GM21717 (cell line): ENCODE data around the gene CHTF18.
"Not testable (repeated sequence)": the region's sequence is repeated elsewhere in the genome, so short reads cannot be mapped to it uniquely, and the experiment has no call there.

Experiments used
- ATAC-seq: cut with Tn5 transposase; IDR thresholded peaks from one replicate; pipeline ENCODE4 v1.9.1; 2021; ENCODE audit warnings: mild to moderate bottlenecking, moderate library complexity; ENCODE audit not compliant: unreplicated experiment

The CHTF18 gene

DNA sequence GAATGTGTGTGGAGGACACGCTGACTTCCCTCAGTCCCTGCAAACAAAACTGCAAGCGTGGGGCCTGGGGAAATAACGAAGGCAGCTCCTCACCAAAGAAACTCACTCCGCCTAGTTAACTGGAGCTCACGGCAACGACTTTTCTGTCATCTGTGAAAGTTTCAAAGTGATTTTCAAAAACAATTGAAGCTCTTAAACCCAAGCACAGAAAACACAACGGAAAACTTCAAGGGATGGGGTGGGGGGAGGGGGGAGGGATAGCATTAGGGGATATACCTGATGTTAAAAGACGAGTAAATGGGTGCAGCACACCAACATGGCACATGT lies 15.3 kb downstream of the CHTF18 start:
- no peak for ATAC-seq

DNA sequence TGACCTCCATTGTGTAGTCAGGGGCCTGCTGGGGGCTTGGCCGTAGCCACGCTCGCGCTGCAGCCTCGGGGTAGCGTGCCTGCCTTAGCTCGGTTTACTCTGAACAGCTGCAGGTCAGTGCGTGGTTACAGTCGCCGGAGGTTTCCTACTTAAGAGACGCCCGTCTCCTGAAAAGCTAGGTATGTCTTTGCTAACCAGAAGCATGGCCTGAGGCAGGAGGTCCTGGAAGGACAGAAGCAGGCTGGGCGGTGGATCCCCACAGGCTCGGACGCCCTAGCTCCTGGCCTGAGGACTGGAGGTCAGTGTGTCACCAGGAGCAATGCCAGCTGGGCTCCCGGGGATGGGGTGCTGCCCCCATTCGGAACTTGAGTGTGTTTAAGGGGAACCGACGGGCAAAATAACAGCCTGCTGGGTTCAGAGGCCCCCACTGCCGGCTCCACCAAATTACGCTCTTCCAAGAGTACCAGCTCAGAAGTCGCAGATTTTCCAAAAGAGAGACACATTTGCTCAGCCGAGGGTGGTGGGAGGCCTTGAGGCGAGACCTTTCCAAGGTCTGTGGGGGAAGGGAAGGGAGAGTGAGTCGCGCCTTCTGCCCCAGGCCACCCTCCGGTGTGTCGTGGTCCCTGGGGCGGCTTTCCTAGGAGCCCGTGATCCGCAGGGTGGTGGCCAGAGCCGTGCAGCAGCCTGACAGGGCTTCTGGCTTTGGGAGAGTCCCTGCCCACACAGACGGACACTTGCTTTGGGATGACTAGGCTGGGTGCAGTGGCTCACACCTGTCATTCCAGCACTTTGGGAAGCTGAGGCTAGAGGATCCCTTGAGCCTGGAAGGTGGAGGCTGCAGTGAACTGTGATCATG lies 16.0 kb downstream of the CHTF18 start:
- no peak for ATAC-seq

DNA sequence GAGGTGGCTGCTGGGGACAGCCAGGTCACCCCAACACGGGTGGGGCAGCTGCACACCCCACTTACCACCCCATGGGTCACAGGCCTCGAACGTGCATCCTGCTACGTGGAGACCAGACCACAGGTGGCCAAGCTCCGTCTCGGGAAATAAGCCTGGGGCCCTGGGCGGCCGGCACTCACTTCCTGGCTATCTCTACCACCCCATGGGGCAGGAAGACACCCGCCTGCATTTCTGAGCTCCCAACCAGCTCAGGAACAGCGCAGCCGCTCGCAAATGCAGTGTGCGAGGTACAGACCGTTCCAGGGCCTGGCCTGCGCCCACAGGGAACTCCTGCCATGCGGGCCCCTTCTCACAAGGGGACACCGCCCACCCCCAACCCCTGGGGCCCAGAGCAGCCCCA lies 17.1 kb downstream of the CHTF18 start:
- ATAC-seq, result no peak

DNA sequence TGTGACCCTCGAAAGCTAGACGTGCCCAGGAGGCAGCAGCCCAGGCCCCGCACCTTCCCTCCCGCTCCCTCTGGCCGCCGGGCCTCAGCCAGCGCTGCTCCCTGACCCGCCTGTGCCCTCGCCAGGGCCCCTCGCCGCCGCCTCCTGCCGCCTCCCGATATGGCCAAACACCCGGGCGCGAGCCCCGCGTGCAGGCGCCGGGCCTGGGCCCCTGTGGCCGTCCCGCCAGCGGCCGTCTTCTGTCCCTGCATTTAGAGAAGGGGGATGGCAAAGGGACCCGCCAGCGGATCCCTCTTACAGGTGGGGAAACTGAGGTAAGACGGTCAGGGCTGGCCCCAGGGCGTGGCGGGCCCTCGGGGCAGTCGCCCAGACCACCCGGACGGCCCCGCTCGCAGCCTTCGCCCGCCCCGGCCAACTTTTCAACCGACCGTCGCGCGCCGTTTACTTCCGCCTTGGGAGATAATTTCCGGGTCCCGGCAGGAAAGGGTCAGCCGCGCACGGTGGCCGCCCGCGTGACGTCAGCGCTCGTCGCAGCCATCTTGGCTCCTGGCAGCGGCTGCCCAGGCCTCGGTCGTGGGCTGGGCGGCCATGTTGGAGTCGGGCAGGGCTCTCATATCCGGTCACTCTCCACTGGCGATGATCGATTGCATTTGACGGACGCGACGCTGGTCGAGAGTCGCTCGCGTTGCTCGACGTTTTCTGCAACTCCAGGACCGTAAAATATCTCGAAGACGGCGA lies 19.1 kb downstream of the CHTF18 start:
- ATAC-seq, result peak; percentile 71

DNA sequence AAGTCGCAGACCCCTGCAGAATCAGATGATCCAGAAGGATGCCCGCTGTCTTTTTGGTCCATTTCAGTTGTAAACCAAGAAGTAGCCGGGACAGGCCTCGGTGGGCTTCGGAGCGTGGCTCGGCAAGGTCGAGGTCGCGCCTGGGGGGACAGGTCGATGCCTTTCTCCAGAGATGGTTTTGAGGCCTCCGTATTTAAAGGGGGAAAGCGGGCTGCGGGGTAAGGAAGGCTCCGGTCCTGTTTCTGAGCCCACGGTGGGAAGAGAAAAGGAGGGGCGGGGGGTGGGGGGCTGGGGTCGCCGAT lies 19.6 kb downstream of the CHTF18 start:
- ATAC-seq, result no peak

DNA sequence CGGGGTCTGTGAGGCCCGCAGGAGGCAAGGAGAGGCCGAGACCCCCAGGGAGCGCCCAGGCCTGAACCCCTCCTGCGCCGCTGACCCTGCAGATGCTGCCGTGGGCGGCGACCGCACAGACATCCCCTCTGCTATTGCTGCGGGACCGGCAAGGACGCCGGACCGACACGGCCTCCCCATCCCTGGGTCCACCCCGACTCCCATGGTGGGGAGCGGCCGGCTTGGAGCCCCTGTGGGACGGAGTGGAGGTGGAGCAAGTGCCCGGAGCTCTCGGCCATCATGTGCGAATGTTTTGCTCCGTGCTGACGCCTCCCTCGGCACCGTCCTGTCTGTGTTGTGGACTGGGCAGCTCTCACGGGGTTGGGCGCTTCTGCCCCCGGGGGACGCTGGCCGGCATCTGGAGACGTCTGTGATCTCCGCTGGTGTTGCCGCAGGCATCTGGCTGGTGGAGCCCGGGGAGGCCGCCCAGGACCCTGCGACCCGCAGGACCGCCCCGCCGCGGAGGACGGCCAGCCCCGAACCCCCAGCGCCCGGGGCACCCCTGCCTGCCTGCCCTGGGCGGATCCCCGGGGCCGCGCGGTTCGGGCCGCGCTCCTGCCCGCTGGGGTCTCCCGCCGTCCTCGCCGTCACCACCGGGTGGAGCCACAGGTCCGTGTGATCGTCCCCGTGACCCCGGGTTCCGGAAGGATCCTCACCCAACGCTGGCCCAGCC lies 24.9 kb downstream of the CHTF18 start:
- no peak for ATAC-seq

DNA sequence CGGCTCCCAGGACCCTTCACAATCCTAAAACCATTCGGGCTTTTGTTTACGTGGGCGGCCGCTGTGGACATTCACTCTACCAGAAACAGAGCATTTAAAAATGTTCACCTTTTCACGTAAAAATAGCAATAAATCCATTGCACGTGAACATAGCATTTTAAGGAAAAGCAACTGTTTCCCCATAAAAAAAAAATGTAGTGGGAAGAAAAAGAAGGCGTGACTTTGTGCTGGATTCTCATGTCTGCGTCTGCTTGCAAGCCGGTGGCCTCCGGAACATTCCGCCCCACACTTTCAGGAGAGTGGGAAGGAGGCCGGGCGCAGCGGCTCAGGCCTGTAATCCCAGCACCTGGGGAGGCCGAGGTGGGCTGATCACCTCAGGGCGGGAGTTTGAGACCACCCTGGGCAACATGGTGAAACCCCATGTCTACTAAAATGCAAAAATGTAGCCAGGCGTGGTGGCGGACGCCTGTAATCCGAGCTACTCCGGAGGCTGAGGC lies 25.5 kb downstream of the CHTF18 start:
- no peak for ATAC-seq

DNA sequence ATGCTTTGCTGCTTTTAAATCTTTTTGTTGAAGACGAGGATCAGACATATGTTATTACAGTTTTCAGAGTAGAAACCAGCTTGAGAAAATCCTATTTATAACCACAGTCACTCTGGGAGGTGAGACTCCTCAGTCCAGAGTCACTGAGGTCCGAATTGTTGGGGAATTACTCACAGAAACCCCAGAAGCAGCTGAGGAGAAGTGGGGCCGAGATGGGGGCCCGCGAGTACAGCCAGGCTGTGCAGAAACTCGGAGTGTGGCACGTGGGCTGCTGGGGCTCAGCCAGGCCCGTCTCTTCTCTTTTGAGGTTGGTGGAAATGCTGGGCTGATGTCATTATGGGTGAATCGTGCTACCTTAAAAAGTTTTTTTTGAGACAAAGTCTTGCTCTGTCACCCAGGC lies 26.6 kb downstream of the CHTF18 start:
- no peak for ATAC-seq

DNA sequence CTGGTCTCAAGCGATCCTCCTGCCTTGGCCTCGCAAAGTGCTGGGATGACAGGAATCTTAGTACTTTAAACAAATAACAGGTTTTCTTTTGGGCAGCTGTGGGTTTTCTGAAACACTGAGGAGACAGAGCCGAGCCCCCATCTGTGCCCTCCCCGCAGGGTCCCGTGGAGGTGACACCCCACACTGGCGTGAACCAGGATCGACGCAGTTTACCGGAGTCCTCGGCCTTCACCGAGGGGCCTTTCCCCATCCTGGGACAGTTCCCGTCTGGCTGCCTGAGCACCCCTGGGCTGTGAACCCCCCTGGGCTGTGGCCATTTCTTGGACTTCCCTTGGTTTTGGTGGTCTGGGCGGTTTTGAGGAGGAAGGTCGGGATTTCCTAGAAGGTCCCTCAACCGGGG lies 27.4 kb downstream of the CHTF18 start:
- no peak for ATAC-seq

DNA sequence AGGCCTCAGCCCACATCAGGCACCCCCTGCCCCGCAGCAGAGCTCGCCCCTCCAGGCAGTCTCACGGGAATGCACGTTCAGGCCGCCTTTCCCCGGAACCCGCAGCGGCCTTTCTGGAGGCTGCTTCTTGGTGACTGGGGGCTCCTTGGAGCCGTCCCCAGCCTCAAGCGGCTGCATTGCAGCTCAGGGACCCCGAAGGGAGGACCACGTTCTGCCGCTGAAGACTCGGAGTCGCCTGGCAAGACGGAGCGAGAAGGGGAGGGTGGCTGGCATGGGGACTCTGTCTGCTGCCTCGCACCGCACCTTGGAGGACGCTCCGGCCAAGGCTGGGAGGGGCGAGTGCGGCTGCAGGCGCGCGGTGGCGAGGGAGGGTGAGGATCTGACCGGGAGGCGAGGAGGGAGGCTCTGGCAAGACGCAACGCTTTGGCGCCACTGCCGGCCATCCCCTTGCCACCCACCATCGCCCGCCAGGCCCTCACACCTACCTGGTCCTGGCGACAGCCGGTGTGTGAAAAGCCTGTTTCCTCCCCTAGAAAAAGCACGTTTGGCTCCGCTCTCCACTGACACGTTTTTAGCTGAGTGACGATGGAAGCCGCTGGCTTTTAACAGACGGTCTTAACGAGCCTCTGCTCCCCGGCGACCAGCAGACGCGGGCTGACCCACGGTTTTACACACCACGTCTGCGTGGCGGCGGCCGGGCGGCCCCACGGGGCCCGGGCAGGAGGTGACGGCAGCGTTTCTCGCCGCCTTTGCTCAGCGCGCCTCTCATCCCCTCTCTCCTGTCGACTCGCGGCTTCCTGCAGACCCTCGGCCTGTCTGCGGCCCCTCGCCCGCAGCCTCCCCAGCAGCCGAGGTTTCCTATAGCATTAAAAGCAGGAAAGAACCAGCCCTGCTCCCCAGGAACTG lies 28.8 kb downstream of the CHTF18 start:
- ATAC-seq, result no peak

DNA sequence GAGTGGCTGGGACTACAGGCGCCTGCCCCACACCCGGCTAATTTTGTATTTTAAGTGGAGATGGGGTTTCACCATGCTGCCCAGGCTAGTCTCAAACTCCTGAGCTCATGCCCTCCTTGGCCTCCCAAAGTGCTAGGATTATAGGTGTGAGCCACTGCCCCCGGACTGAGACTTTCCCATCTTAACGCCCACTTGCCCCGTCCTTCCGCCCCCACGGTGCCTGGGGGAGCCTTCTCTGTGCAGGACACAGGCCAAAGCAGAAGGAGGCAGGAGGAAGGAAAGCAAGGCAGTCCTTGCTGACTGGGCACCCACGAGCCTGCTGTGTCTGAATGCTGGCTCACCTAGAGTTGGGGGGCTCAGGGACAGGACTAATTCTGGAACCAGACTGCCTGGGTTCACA lies 29.7 kb downstream of the CHTF18 start:
- ATAC-seq, result no peak

DNA sequence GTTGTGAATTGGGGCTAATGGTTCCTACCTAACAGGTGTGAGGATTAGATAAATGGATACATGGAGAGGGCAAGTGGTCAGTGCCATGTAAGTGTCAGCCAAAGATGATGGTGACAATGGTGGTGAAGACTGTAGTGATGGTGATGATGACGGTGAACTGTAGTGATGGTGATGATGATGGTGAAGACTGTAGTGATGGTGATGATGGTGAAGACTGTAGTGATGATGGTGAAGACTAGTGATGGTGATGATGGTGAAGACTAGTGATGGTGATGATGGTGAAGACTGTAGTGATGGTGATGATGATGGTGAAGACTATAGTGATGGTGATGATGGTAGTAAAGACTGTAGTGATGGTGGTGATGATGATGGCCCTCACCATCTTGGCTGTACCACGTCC lies 30.2 kb downstream of the CHTF18 start:
- ATAC-seq, result no peak

DNA sequence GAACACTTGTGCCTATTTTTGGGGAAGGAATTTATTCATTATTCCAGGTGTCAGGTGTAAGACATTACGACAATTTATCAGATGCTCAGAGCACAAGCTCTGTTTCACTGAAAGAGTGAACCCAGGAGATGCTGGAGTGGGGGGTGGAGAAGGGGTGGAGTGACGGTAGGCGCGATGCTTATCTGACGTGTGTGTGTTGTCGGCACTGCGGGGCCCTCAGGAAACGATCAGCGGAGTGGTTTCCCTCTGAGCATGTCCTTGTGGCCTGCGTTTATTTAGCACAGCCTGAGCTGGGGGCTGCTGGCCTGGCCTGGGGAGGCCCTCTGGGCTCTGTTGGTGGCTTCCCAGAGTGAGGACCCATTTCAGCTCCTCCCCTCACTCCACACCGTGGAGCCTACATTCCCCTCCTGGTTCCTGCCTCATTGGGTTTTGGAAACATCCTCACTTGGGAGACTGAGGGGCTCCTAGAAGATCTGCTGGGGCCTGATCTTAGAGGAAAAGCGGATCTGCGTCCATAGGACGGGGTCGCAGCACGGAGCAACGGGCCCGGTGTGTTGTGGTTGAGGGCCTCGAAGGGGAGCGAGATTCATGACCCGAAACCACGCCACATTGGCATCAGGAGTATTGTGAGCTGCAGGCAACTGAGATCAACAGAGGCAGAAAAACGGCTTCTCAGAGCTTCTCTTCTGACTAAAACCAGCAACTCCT lies 31.1 kb downstream of the CHTF18 start:
- no peak for ATAC-seq

DNA sequence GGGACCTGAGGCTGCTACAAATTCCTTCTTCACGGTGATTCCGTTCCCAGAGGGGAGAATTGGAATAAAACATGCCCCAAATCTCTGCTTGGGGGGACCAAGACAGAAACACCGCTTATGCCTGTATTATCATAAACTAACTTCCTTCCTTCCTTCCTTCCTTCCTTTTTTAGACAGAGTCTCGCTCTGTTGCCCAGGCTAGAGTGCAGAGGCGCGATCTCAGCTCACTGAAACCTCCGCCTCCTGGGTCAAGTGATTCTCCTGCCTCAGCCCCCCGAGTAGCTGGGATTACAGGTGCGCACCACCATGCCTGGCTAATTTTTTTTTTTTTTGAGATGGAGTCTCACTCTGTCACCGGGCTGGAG lies 31.6 kb downstream of the CHTF18 start:
- not testable (repeated sequence) for ATAC-seq

DNA sequence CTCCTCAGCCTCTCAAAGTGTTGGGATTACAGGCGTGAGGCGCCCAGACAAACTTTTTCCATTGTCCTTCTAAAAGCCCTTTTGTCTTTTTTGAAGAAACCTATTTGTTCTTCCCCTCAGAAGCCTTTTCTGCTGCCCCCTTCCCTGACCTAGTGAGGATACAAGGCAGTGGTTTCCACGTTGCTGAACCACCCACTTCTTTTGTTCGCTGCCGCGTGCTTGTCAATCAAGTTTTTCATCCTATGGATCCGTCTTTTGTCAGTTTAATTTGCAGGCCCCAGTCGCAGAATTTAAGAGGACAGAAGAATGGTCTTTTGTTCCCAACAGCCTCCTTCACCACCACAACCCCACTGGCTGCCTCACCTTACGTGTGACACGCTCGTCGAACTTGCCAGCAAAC lies 32.3 kb downstream of the CHTF18 start:
- ATAC-seq, result no peak

DNA sequence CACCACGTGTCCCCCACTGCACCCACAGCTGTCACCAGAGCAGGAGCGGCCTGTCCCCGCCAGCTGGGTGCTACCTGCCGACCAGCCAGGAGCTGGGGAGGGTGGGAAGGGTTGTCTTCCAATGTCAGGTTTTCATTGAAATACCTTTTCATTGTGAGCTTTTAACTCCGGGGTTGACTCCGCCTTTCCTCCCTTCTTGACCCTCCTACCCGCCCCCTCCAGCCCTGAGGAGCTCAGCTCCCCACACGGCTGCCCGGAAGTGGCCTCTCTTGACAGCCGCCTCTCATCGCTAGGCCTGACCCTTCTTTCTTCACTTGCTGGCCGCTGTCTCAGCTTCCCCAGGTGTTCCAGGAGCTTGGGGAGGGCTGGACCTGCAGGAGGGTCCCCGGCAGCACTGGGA lies 33.3 kb downstream of the CHTF18 start:
- ATAC-seq, result no peak

DNA sequence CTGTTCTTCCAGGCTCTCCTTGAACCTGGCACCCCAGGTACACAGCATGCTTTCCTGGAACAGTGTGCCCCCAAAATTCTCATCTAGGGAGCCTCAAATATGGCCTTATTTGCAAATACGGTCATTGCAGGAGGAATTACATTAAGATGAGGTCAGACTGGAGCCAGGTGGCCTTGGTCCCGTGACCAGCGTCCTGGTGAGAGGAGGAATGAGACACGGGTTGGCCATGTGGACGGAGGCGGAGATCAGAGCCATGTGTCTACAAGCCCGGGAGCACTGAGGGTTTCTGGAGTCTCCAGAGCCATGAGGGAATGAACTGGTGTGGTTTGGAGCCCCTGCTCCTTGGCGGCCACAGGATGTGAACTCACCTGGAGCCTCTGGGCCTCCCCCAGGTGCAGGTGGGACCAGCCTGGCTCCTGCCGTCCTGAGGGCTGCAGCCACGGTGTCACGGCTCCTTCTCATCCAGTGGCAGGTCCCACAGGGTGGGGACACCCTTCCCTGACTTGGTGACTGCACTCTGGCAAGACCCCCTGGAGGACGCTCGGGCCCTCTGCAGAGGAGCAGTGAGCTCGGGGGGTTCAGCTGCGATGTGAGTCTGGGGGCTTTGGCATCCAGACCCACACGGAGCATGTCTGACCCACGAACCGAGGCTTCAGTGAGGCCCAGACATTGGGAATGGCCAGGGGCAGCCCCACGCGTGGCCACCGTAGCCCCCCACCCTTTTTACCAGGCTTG lies 33.9 kb downstream of the CHTF18 start:
- no peak for ATAC-seq

DNA sequence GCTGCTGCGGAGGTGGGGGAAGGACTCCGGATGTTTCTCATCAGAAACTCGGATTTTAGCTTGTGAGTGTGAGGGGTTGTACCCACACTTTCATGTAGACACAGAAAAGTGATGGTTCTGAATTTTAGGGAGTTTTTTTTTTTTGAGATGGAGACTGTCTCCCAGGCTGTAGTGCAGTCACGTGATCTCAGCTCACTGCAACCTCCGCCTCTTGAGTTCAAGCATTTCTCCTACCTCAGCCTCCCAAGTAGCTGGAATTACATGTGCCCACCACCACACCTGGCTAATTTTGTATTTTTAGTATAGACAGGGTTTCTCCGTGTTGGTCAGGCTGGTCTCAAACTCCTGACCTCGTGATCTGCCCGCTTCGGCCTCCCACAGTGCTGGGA lies 34.5 kb downstream of the CHTF18 start:
- ATAC-seq, result no peak

DNA sequence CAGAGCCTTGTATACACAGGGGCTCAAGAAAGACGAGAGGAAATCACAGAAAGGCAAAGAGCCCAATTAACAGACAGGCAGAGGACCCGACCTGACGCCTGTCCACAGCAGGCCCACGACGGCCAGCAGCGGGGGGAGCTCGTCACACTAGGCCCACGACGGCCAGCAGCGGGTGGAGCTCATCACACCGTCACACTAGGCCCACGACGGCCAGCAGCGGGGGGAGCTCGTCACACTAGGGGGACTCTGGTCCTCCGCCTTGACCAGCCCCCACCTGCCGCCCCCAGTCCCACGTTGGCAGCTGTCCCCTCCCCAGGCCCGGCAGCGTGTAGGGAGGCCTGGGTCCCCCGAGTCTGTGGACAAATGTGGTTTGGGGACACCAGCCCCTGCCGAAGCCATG lies 35.8 kb downstream of the CHTF18 start:
- no peak for ATAC-seq

DNA sequence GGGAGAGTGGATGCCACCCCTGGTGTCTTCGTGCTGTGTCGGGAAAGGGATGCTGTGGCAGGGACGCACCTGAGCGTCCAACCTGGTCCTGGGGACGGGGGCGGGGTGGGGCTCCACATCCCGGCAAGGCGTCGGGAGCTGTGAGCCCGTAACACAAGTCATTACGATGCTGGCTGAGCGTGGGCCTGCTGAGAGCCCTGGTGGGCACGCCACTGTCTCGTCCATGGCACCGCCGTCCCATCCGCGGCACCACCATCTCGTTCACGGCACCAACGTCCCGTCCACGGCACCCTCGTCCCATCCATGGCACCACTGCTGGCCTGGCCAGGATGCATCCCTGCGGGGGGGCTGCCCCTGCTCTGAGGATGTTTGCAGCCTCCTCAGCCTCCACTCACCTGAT lies 36.2 kb downstream of the CHTF18 start:
- no peak for ATAC-seq
